HFFc6 (cell line): ENCODE data around the gene L3MBTL1. TPM values are rescaled to one million over a fixed set of nuclear protein-coding genes. Genes with fewer than 3 reads are reported as not detected.
A peak's percentile ranks its signal among the peaks of the same experiment; 100 is the strongest.

Source experiments
- DNase-seq: peaks from one replicate; pipeline ENCODE4 v3.0.0-alpha.2; 2018
- H3K27ac Mint-ChIP-seq: 2 replicates; pipeline ENCODE4 v1.8.0; 2020; ENCODE audit warnings: mild to moderate bottlenecking, mixed read lengths
- H3K27me3 Mint-ChIP-seq: 2 replicates; pipeline ENCODE4 v1.8.0; 2021; ENCODE audit warnings: mild to moderate bottlenecking, moderate library complexity, mixed read lengths; ENCODE audit not compliant: insufficient read depth
- H3K36me3 Mint-ChIP-seq: 2 replicates; pipeline ENCODE4 v1.8.0; 2021; ENCODE audit warnings: low read depth, mixed read lengths
- H3K4me1 Mint-ChIP-seq: 2 replicates; pipeline ENCODE4 v1.8.0; 2020; ENCODE audit warnings: low read depth, mixed read lengths
- H3K4me3 Mint-ChIP-seq: 2 replicates; pipeline ENCODE4 v1.8.0; 2020; ENCODE audit warnings: mild to moderate bottlenecking, moderate library complexity, mixed read lengths
- H3K9me3 Mint-ChIP-seq: 2 replicates; pipeline ENCODE4 v1.8.0; 2020; ENCODE audit warnings: mild to moderate bottlenecking, mixed read lengths
- total RNA-seq, 6 experiments: library from RNA; stranded (reverse); fragmentation: NEBNext Ultra II Directional; extraction: Animal tissue kit (Norgen Biotek cat#: 25700); gene quantifications; 2 replicates in 1 of 6; 3 replicates in 5 of 6; pipeline ENCODE4 v1.2.3, GENCODE V29; 2021
- TF ChIP-seq, protein P1 (sequence below): fragments of 200-600 bp; sonication (generic); IDR thresholded peaks from 2 replicates; pipeline ENCODE4 v1.5.0; 2021; ENCODE audit warnings: antibody characterized with exemption, mild to moderate bottlenecking

The L3MBTL1 gene
- total RNA-seq, 6 experiments from 2014 or later, result 1.8 to 2.9 (median 2.3) TPM

DNA sequence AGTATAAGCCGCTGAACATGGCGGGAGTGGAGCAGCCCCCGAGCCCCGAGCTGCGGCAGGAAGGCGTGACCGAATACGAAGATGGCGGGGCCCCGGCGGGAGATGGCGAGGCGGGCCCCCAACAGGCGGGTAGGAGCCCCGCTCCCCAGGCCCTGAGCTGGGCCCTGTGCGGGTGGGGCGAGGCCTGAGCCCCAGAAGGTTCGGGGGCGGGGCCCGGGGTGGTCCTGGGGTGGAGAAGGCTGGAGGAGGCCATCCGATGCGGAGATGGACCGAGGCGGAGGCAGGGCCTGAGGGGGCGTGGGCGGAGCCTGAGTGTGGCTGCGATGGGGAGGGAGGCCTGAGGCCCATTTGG, 7.1 kb downstream of the L3MBTL1 start:
- TF ChIP-seq, protein P1, sequence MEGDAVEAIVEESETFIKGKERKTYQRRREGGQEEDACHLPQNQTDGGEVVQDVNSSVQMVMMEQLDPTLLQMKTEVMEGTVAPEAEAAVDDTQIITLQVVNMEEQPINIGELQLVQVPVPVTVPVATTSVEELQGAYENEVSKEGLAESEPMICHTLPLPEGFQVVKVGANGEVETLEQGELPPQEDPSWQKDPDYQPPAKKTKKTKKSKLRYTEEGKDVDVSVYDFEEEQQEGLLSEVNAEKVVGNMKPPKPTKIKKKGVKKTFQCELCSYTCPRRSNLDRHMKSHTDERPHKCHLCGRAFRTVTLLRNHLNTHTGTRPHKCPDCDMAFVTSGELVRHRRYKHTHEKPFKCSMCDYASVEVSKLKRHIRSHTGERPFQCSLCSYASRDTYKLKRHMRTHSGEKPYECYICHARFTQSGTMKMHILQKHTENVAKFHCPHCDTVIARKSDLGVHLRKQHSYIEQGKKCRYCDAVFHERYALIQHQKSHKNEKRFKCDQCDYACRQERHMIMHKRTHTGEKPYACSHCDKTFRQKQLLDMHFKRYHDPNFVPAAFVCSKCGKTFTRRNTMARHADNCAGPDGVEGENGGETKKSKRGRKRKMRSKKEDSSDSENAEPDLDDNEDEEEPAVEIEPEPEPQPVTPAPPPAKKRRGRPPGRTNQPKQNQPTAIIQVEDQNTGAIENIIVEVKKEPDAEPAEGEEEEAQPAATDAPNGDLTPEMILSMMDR, result peak; percentile 2; the same call in 1 of the 2 replicates
- H3K9me3 Mint-ChIP-seq, result no peaks in the 10 kb centered on the region
- H3K27me3 Mint-ChIP-seq, result no peaks in the 10 kb centered on the region; the same call in 1 of the 2 replicates
- peaks cover 10% of the 10 kb centered on the region for H3K4me1 Mint-ChIP-seq
- H3K4me3 Mint-ChIP-seq, result peak overlapping the region; percentile 97
- H3K36me3 Mint-ChIP-seq, result no peaks in the 10 kb centered on the region
- no peak for DNase-seq
- H3K27ac Mint-ChIP-seq, result peak overlapping the region; percentile 93

DNA sequence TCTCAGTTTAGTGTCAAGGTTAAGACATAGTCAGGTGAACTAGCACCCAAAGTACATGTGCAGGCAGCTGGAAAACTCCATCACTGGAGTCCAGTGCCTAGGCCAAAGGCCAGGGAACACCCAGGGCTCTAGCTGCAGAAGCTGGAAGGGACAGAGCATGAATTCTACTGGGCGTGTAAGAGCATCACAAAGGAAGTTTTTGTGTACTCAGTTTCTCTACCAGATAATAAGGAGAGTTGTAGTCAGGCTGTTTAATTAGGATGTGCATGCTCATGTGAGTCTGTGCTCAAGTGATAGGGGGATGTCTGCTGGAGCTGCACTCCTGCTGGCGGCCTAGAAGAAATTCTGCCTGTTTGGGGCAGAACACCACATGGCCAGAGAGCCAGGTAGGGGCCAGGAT, 8.1 kb downstream of the L3MBTL1 start:
- TF ChIP-seq, protein P1, result no peak
- Mint-ChIP-seq H3K9me3 (no peaks in the 10 kb centered on the region), H3K4me3 (peak overlapping the region; percentile 97; the same call in 1 of the 2 replicates), H3K4me1 (peaks cover 10% of the 10 kb centered on the region), H3K27ac (no peak overlapping the region; the same call in 1 of the 2 replicates), H3K27me3 (no peaks in the 10 kb centered on the region; the same call in 1 of the 2 replicates), H3K36me3 (no peaks in the 10 kb centered on the region)
- DNase-seq, result no peak

DNA sequence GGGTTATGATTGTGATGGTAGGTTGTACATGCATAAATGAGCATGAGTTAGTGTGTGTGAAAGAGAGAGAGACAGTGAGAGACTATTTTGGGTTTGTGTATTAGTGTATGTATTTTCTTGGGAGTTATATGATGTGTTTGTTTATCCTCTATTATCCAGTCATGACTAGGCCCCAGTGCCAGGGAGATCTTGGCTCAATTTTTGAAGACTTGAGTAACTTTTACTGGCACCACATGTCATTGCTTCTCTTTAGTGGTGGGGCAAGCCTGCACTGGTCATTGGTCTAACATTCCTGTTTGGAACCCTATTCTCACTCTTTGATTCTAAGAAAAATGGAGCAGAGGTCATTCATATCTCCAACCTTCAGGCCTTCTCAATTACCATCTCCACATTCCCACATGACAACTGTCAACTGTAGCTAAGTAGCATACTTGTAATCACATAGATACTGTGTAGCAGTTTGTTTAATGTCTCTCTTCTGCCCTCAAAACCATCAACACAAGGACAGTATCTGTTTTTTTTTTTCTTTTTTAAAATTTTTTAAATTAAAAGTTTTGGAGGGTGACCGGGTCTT, 8.8 kb downstream of the L3MBTL1 start:
- Mint-ChIP-seq H3K27ac (no peak overlapping the region), H3K9me3 (no peaks in the 10 kb centered on the region), H3K4me3 (no peak overlapping the region), H3K27me3 (no peaks in the 10 kb centered on the region; the same call in 1 of the 2 replicates), H3K36me3 (no peaks in the 10 kb centered on the region), H3K4me1 (peaks cover 10% of the 10 kb centered on the region)
- no peak for DNase-seq
- TF ChIP-seq, protein P1, result no peak

DNA sequence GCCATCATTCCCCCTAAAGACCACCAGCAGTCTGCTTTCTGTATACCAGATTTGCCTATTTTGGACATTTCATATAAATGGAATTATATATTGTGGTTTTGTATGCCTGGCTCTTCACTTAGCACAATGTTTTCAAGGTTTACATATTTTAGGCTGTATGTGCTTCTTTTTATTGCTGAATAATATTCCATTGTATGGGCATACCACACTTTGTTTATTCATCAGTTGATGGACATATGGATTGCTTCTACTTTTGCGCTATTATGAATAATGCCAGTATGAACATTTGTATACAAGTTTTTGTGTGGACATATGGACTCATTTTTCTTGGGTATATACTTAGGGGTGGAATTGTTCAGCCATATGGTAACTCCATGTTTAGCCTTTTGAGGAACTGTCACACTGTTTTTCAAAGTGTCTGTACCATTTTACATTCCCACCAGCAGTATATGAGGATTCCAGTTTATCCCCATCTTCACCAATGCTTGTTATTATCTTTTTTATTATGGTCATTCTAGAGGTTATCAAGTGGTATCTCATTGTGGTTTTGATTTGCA, 12.7 kb downstream of the L3MBTL1 start:
- Mint-ChIP-seq H3K9me3 (no peaks in the 10 kb centered on the region), H3K36me3 (no peaks in the 10 kb centered on the region), H3K27ac (no peak overlapping the region), H3K27me3 (peaks cover 3% of the 10 kb centered on the region), H3K4me3 (no peak overlapping the region), H3K4me1 (peaks cover 10% of the 10 kb centered on the region)
- no peak for DNase-seq
- TF ChIP-seq, protein P1, result no peak

DNA sequence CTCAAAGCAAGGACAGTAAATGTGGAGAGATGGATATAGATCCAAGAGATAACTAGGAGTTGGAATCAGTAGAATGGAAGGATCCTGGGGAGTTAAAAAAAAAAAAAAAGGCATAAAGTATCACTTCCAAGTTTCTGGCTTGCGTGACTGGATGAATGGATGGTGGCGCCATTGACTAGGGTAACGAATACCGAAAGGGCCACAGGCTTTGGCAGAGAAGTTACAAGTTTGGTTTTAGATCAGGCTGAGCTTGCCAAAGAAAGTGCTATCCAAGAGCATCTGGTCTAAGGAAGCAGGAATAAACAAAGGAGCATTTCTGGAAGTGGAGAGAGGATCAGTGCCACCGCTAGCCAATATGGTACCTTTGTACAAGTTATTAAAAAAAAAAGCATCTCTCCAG, 17.5 kb downstream of the L3MBTL1 start:
- H3K27me3 Mint-ChIP-seq, result peaks cover 5% of the 10 kb centered on the region
- H3K27ac Mint-ChIP-seq, result no peak overlapping the region
- TF ChIP-seq, protein P1, result no peak
- H3K4me3 Mint-ChIP-seq, result no peak overlapping the region
- no peak for DNase-seq
- no peaks in the 10 kb centered on the region for H3K9me3 Mint-ChIP-seq
- H3K4me1 Mint-ChIP-seq, result peaks cover 5% of the 10 kb centered on the region; the same call in 1 of the 2 replicates
- no peaks in the 10 kb centered on the region for H3K36me3 Mint-ChIP-seq
